Esophagus (tissue), 2 donors: Measurements from ENCODE around the gene GNB1L. TPM values are rescaled to one million over a fixed set of nuclear protein-coding genes. Genes with fewer than 3 reads are reported as not detected.

Source experiments
- H3K27ac ChIP-seq, 2 donors: one replicate each; pipeline ENCODE4 v1.5.1; 2013; ENCODE audit warnings: low read depth in 2 of 2, mild to moderate bottlenecking in 2 of 2, inconsistent platforms in 1 of 2, low read length in 1 of 2, moderate library complexity in 1 of 2
- H3K27me3 ChIP-seq, 2 donors: one replicate each; pipeline ENCODE4 v1.6.1; 2013; ENCODE audit warnings: low read length in 2 of 2, control low read depth in 1 of 2, mild to moderate bottlenecking in 1 of 2; ENCODE audit not compliant: insufficient read depth in 2 of 2, control insufficient read depth in 1 of 2
- H3K36me3 ChIP-seq, 2 donors: one replicate each; pipeline ENCODE4 v1.6.1; 2013; ENCODE audit warnings: low read length in 1 of 2; ENCODE audit not compliant: control insufficient read depth in 2 of 2, insufficient read depth in 2 of 2
- H3K4me1 ChIP-seq, 2 donors: one replicate each; pipeline ENCODE4 v1.6.1; 2013; ENCODE audit warnings: low read length in 1 of 2; ENCODE audit not compliant: control insufficient read depth in 2 of 2, insufficient read depth in 2 of 2
- H3K4me3 ChIP-seq, 2 donors: one replicate each; pipeline ENCODE4 v1.5.1; 2013; ENCODE audit warnings: low read length in 2 of 2, mild to moderate bottlenecking in 2 of 2, low read depth in 1 of 2, moderate library complexity in 1 of 2
- H3K9me3 ChIP-seq, 2 donors: one replicate each; pipeline ENCODE4 v1.6.1; 2013; ENCODE audit warnings: mild to moderate bottlenecking in 2 of 2, low read depth in 1 of 2, low read length in 1 of 2, moderate library complexity in 1 of 2; ENCODE audit not compliant: control insufficient read depth in 2 of 2, insufficient read depth in 1 of 2
- WGBS, 2 donors: extraction: QIAGEN DNeasy Blood & Tissue Kit; methylation state at CpG; one replicate each; pipeline ENCODE4 v1.1.7; 2013; 5-methylcytosine and 5-hydroxymethylcytosine counted together
- polyA plus RNA-seq, 2 donors: library from polyadenylated mRNA; stranded (reverse); fragments of 200-250 nt; gene quantifications; one replicate each; pipeline ENCODE4 v1.2.3, GENCODE V29; 2013
- donor health status: healthy with polysubstance abuse.
- donor health status: Bipolar disorder and iron deficiency.

Gene GNB1L
- polyA plus RNA-seq, 2 donors, result 4.7 to 6.6 TPM

GRCh38 chr22:19876941-19877625 lies 22.4 kb upstream of the GNB1L start:
- Histone ChIP-seq H3K4me1 (peaks cover 12 to 38% of the 10 kb centered on the region in 2 donors), H3K9me3 (no peaks in the 10 kb centered on the region), H3K36me3 (peaks cover 0 to 5% of the 10 kb centered on the region in 2 donors), H3K27me3 (no peaks in the 10 kb centered on the region), H3K27ac (no peak overlapping the region), H3K4me3 (no peak overlapping the region)
- 89 to 91% methylated on average over 18 of the region's 18 CpGs for WGBS, 2 donors

- Histone ChIP-seq H3K4me3 (no peak overlapping the region), H3K27ac (no peak overlapping the region), H3K9me3 (no peaks in the 10 kb centered on the region), H3K27me3 (no peaks in the 10 kb centered on the region), H3K4me1 (peaks cover 12 to 35% of the 10 kb centered on the region in 2 donors), H3K36me3 (peaks cover 0 to 5% of the 10 kb centered on the region in 2 donors)
- 81 to 87% methylated on average over 21 of the region's 21 CpGs for WGBS, 2 donors
Measured at GRCh38 chr22:19876314-19876940, 21.8 kb upstream of the GNB1L start.

- Histone ChIP-seq H3K36me3 (peaks cover 0 to 5% of the 10 kb centered on the region in 2 donors), H3K27me3 (no peaks in the 10 kb centered on the region), H3K4me3 (no peak overlapping the region), H3K27ac (no peak overlapping the region), H3K9me3 (no peaks in the 10 kb centered on the region), H3K4me1 (peaks cover 12 to 31% of the 10 kb centered on the region in 2 donors)
- 73 to 75% methylated on average over 23 of the region's 23 CpGs for WGBS, 2 donors
Measured at GRCh38 chr22:19875531-19876313, 21.0 kb upstream of the GNB1L start.

- WGBS, 2 donors, result 66 to 70% methylated on average over 12 of the region's 12 CpGs
- Histone ChIP-seq H3K27ac (peak overlapping the region in 1 of 2 donors; percentile 66), H3K27me3 (no peaks in the 10 kb centered on the region), H3K4me3 (no peak overlapping the region), H3K36me3 (peaks cover 0 to 5% of the 10 kb centered on the region in 2 donors), H3K4me1 (peaks cover 7 to 28% of the 10 kb centered on the region in 2 donors), H3K9me3 (no peaks in the 10 kb centered on the region)
Measured at GRCh38 chr22:19875061-19875530, 20.4 kb upstream of the GNB1L start.

DNA sequence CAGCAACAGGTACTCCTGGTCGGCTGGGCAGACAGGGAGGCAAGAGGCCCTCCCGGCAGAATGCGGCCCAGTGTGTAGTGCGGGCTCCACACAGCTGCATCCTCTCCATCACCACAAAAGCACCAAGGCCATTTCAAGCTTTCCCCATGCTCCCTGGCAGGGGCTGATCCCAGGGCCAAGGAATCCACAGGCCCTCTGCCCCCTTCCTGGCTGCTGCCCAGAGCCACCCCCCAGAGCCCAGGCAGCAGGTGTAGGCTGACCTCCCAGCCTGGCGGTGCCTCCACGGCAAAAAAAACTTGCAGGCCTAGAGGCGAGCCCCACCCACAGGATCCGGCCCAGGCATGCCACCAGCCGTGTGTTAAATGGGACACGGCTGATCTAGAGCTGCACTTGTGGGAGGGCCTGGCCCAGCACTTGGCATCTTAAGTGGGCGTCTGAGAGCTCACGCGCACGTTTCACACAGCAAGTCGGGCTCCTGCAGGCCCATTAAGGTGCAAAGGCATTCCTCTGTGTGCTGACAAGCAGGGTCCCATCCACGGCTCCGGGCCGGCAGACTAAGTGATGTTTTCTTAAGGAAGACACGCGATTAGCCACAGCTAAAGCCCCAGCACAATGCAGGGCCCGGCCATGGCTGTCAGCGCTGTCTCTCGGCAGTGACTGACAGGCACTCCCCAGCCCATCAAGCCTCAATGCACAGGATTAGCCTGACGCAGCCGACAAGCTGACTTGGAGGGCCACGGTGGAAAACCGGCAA lies 19.8 kb upstream of the GNB1L start:
- no peak overlapping the region for H3K4me3 ChIP-seq
- no peaks in the 10 kb centered on the region for H3K27me3 ChIP-seq
- peaks cover 8 to 30% of the 10 kb centered on the region in 2 donors for H3K4me1 ChIP-seq
- 41 to 56% methylated on average over 27 of the region's 27 CpGs for WGBS, 2 donors
- H3K27ac ChIP-seq, result peak overlapping the region; percentile 58 to 66
- no peaks in the 10 kb centered on the region for H3K9me3 ChIP-seq
- H3K36me3 ChIP-seq, result peaks cover 0 to 5% of the 10 kb centered on the region in 2 donors

DNA sequence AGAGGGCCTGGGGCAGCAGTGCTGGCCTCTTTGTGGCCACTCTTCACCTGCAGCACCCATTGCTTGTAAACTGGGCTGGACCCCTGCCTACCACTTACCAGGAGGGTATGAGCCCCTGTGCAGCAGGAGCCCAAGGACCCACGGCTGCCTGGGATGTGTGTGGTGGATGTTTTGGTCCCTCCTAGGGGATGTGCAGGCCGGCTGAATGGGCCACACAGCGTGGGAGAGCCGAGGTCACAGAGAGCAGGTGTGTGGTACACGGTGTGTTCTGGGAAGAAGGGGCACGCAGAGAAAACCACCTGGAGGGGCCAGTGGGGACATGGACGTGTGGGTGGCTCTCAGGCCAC lies 19.3 kb upstream of the GNB1L start:
- 59 to 63% methylated on average over 7 of the region's 7 CpGs for WGBS, 2 donors
- Histone ChIP-seq H3K4me1 (peaks cover 13 to 34% of the 10 kb centered on the region in 2 donors), H3K9me3 (no peaks in the 10 kb centered on the region), H3K27me3 (no peaks in the 10 kb centered on the region), H3K4me3 (no peak overlapping the region), H3K27ac (no peak overlapping the region), H3K36me3 (peaks cover 0 to 5% of the 10 kb centered on the region in 2 donors)

DNA sequence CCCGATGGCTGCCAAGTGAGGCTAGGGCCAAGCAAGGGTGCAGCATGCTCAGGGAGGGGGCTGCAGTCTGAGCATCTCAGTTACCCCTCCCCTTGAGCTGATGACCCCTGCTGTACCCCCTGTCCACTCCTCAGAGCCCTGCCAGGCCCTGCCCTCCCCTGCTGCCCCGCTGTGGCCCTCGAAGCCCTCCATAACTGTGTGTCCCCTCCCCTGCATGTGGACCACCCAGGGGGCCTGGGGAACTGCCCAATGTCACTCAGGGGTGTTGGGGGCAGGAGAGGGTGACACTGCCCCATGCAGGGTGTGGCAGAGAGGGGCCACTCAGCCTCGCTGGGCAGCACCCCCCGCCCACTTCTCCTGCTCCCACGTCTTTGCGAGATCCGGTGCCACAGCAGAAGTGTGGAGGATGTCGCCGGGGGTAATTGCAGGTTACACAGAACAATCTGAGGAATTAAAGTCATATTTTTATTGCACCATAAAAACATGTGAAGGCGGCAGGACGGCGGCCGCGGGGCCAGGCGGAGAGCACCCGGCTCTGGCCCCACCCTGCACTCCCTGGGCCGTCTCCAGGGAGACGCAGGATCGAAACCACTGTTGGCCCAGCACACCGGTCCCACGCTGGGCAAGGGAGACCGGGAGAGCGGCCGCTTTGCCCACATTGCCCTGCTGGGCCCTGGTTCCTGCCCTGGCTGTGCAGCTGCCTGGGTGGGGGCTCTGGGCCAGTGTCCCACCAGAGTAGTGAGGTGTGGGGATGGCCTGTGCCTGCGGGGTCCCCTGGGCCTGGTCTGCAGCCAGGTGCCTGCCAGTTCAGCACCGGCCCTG lies 18.7 kb upstream of the GNB1L start:
- Histone ChIP-seq H3K36me3 (peaks cover 0 to 3% of the 10 kb centered on the region in 2 donors), H3K27me3 (no peaks in the 10 kb centered on the region), H3K9me3 (no peaks in the 10 kb centered on the region), H3K4me3 (no peak overlapping the region), H3K27ac (no peak overlapping the region), H3K4me1 (peaks cover 16 to 36% of the 10 kb centered on the region in 2 donors)
- WGBS, 2 donors, result 58 to 59% methylated on average over 27 of the region's 27 CpGs

- no peak overlapping the region for H3K4me3 ChIP-seq
- H3K27me3 ChIP-seq, result no peaks in the 10 kb centered on the region
- H3K9me3 ChIP-seq, result no peaks in the 10 kb centered on the region
- peaks cover 16 to 36% of the 10 kb centered on the region in 2 donors for H3K4me1 ChIP-seq
- H3K36me3 ChIP-seq, result no peaks in the 10 kb centered on the region
- H3K27ac ChIP-seq, result no peak overlapping the region
- WGBS, 2 donors, result 37 to 44% methylated on average over 7 of the region's 7 CpGs
Measured at GRCh38 chr22:19872779-19873137, 18.1 kb upstream of the GNB1L start.
